Right lobe of liver (tissue), 4 donors: ENCODE results near the gene FUT1.
"Not testable (repeated sequence)": the region's sequence is repeated elsewhere in the genome, so short reads cannot be mapped to it uniquely, and the experiment has no call there.

ENCODE experiments used
- CTCF ChIP-seq, 4 donors: fragments of 200-600 bp in 3 of 4; fragments of 450-650 bp in 1 of 4; IDR thresholded peaks; one replicate each; pipeline versions ENCODE4 v1.5.1 to v1.8.0; 2016 to 2022; ENCODE audit warnings: antibody characterized with exemption in 4 of 4, mild to moderate bottlenecking in 2 of 4
- POLR2A ChIP-seq: fragments of 450-650 bp; IDR thresholded peaks from one replicate; pipeline ENCODE4 v1.6.1; 2017; ENCODE audit warnings: antibody characterized with exemption, mild to moderate bottlenecking
- donor health status: DM: no; HTN: no; CAD: no.
- donor health status: DM: no; HTN: no; CAD: no.
- donor health status: DM: no; HTN: yes; CAD: no.

GRCh38 chr19:48718106-48718505 is 34.3 kb downstream of the FUT1 start:
- TF ChIP-seq POLR2A; CTCF (IDR thresholded peaks at IDR 0.05): not testable (repeated sequence)
